HG02678 (cell line): ENCODE results near the gene BBC3.

Source experiments
- ATAC-seq: cut with Tn5 transposase; IDR thresholded peaks from one replicate; pipeline ENCODE4 v1.9.1; 2021; ENCODE audit warnings: mild to moderate bottlenecking, moderate library complexity; ENCODE audit not compliant: unreplicated experiment

The BBC3 gene

GRCh38 chr19:47200530-47200929 lies 30.5 kb downstream of the BBC3 start:
- ATAC-seq = no peak

DNA sequence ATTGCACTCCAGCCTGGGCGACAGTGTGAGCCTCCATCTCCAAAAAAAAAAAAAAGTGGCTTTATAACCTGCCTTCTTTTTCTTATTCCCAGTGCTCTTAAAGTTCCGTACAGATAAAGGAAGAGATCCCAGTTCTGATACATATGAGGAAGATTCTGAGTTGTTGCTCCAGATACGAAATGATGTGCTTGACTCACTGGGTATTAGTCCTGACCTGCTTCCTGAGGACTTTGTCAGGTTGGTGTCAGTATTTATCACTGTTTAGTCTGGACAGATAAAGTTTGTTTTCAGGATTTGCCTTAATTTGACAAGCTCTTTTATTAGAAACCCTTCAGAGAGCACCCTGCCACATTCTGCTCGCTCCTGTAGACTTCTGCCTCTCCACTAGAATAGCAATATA lies 33.9 kb downstream of the BBC3 start:
- ATAC-seq = no peak

- no peak for ATAC-seq
These were observed 35.6 kb downstream of the BBC3 start for GRCh38 chr19:47195434-47195833.

DNA sequence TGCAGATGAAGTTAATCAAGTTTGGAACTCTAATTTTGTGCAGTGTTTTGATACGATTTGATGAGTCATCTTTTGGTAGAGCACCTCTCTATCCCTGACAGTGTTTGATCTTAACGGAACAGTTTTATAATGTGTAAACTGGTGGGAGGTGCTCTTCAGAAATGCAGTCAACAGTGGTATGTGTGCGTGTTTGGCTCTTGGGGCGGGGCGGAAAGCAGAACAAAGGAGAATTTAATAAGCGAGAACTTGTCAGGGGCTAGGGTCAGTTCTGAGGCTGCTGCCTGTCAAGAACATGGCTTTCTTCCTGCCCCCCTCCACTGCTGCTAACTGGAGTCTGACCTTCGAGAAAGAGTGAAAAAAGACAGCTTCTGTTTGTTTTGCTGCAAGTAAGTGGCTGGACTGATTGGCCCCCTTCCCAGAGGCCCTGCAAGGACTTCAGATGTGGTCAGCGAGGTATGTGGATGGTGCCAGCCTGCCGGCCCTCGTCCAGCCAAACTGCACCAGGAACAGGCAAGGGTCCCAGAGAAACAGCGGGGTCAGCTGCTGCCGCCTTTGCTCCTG lies 40.8 kb downstream of the BBC3 start:
- ATAC-seq = no peak

- no peak for ATAC-seq
These were observed 42.4 kb downstream of the BBC3 start for GRCh38 chr19:47188507-47189033.

- no peak for ATAC-seq
These were observed 43.2 kb downstream of the BBC3 start for GRCh38 chr19:47187797-47188196.

- ATAC-seq = no peak
These were observed 43.7 kb downstream of the BBC3 start for GRCh38 chr19:47187335-47187655.

- peak; percentile 85 for ATAC-seq
These were observed 44.3 kb downstream of the BBC3 start for GRCh38 chr19:47186446-47187334.

DNA sequence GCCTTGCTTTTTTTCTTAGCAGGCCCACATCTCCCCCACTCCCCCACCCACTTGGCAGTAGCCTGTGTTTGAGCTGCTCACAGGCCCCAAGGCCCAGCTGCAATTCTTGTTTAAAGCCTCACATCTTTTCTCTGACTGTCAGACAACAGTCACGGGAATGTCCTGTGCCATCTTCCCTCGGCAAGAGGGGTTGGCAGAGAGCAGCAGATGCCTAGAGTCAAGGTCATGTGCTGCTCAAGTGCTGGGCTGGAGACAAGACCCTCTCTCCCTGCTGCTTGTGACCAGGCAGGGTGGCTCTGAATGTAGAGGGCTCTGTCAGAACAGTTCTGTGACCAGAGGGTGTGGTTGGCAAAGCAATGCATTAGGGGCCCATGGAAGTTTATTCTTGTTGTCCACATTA lies 47.4 kb downstream of the BBC3 start:
- ATAC-seq = no peak

DNA sequence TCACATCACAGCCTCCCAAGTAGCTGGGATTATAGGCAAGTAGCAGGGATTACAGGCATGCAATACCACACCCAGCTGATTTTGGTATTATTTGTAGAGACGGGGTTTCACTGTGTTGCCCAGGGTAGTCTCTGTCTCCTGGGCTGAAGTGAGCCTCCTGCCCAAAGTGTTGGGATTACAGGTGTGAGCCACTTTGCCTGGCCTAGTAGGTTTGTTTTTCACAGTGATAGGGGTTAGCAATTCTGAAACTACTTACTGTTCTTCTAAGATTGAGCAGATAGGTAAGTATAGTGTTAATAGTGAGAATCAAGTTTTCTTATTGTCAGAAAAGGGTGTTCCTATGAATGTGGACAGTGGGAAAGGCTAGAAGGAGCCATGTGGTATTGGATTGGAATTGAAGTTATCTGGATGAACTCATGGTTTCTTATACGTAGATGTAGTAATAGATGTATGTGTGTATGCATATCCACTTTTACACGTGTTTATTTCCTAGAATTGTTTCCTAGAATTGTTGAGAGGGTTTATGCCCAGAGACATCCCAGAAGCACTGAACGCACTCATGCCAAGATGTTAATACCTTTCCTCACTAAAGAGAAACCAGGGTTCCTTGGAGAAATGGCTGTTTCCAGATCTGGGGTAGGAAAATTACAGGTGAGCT lies 51.2 kb downstream of the BBC3 start:
- no peak for ATAC-seq

DNA sequence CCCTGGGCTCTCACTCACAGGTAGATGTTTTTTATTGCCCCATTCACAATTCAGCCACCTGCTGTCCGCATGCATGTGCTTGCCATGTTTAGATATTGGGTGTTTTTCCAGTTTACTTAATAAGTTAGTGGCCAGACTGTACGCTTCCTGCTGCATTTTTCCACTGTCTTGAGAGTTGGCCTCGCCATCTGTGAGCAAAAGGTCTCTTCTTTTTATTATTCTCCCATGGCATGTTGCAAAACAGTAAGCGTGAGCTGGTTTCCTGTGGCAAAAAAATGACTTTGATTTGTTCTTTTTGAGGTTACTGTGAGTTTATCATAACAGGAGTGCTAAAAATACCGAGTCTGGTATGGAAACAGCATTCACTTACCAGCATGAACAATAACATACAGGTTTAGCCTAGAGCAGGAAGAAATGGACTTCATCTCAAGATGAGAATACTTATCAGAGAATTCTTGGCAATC lies 54.3 kb downstream of the BBC3 start:
- ATAC-seq = no peak

GRCh38 chr19:47176071-47176626 lies 54.9 kb downstream of the BBC3 start:
- ATAC-seq = no peak

- ATAC-seq = no peak
These were observed 58.1 kb downstream of the BBC3 start for GRCh38 chr19:47172666-47173455.
